ENCODE results near the gene OPTC.

GRCh38 chr1:203547771-203548421, 53.9 kb downstream of the OPTC start:
- no peak for TF ChIP-seq CTCF (IDR thresholded peaks at IDR 0.05; ENCODE audit: low read length)
- no peak for TF ChIP-seq EZH2 (optimal IDR thresholded peaks at IDR 0.05; ENCODE audit: low read depth, low read length)
